ENCODE measurements around the gene CAV1.
A peak's percentile ranks its signal among the peaks of the same experiment; 100 is the strongest.

Gene CAV1

GRCh38 chr7:116505278-116505677, 19.6 kb upstream of the CAV1 start:
- Histone ChIP-seq H3K9me2 (replicated peaks; ENCODE audit: low read depth, low read length) (no peaks in the 10 kb centered on the region), H4K20me1 (ENCODE audit: insufficient read depth, low read length, poor library complexity, severe bottlenecking) (no peaks in the 10 kb centered on the region), H3K27me3 (ENCODE audit: insufficient read depth, low read length, poor library complexity, severe bottlenecking) (no peaks in the 10 kb centered on the region), H3K4me2 (ENCODE audit: low read depth, low read length, poor library complexity, severe bottlenecking) (no peak overlapping the region), H3K9ac (ENCODE audit: low read depth, low read length, poor library complexity, severe bottlenecking) (no peak overlapping the region), H3K4me3 (ENCODE audit: low read length, poor library complexity, severe bottlenecking) (no peak overlapping the region), H3K36me3 (ENCODE audit: insufficient read depth, low read length) (no peaks in the 10 kb centered on the region), H3K4me1 (ENCODE audit: insufficient read depth, low read length, poor library complexity, severe bottlenecking) (no peaks in the 10 kb centered on the region), H3K9me3 (ENCODE audit: insufficient read depth, low read depth, low read length) (no peaks in the 10 kb centered on the region), H3K79me2 (ENCODE audit: insufficient read depth, low read length) (no peaks in the 10 kb centered on the region), H2AFZ (ENCODE audit: low read length) (no peak overlapping the region), H3F3A (ENCODE audit: low read depth) (no peaks in the 10 kb centered on the region)
- TF ChIP-seq EZH2phosphoT487 (IDR thresholded peaks at IDR 0.05; ENCODE audit: borderline replicate concordance) (no peak), CTCF (conservative IDR thresholded peaks at IDR 0.05; ENCODE audit: low read length) (no peak)

- Histone ChIP-seq H3K9ac (ENCODE audit: low read depth, low read length, poor library complexity, severe bottlenecking) (no peak overlapping the region), H2AFZ (ENCODE audit: low read length) (no peak overlapping the region), H3K27me3 (ENCODE audit: insufficient read depth, low read length, poor library complexity, severe bottlenecking) (no peaks in the 10 kb centered on the region), H3K9me3 (ENCODE audit: insufficient read depth, low read depth, low read length) (no peaks in the 10 kb centered on the region), H4K20me1 (ENCODE audit: insufficient read depth, low read length, poor library complexity, severe bottlenecking) (no peaks in the 10 kb centered on the region), H3K4me3 (ENCODE audit: low read length, poor library complexity, severe bottlenecking) (no peak overlapping the region), H3K4me2 (ENCODE audit: low read depth, low read length, poor library complexity, severe bottlenecking) (no peak overlapping the region), H3K36me3 (ENCODE audit: insufficient read depth, low read length) (no peaks in the 10 kb centered on the region), H3K9me2 (replicated peaks; ENCODE audit: low read depth, low read length) (no peaks in the 10 kb centered on the region), H3K4me1 (ENCODE audit: insufficient read depth, low read length, poor library complexity, severe bottlenecking) (peaks cover 1% of the 10 kb centered on the region), H3K79me2 (ENCODE audit: insufficient read depth, low read length) (no peaks in the 10 kb centered on the region), H3F3A (ENCODE audit: low read depth) (no peaks in the 10 kb centered on the region)
- TF ChIP-seq EZH2phosphoT487 (IDR thresholded peaks at IDR 0.05; ENCODE audit: borderline replicate concordance), result no peak
- TF ChIP-seq CTCF (conservative IDR thresholded peaks at IDR 0.05; ENCODE audit: low read length), result no peak
These were observed 19.0 kb upstream of the CAV1 start for GRCh38 chr7:116505823-116506222.

- peak overlapping the region; percentile 95; the same call in 1 of the 2 replicates for H2AFZ ChIP-seq (ENCODE audit: low read length)
- H3K4me2 ChIP-seq (ENCODE audit: low read depth, low read length, poor library complexity, severe bottlenecking), result no peak overlapping the region
- TF ChIP-seq EZH2phosphoT487 (IDR thresholded peaks at IDR 0.05; ENCODE audit: borderline replicate concordance), result no peak
- no peak for TF ChIP-seq CTCF (conservative IDR thresholded peaks at IDR 0.05; ENCODE audit: low read length)
- no peaks in the 10 kb centered on the region for H3K27me3 ChIP-seq (ENCODE audit: insufficient read depth, low read length, poor library complexity, severe bottlenecking)
- no peaks in the 10 kb centered on the region for H3F3A ChIP-seq (ENCODE audit: low read depth)
- H3K9ac ChIP-seq (ENCODE audit: low read depth, low read length, poor library complexity, severe bottlenecking), result no peak overlapping the region
- H3K4me3 ChIP-seq (ENCODE audit: low read length, poor library complexity, severe bottlenecking), result no peak overlapping the region
- H3K4me1 ChIP-seq (ENCODE audit: insufficient read depth, low read length, poor library complexity, severe bottlenecking), result peaks cover 20% of the 10 kb centered on the region
- no peaks in the 10 kb centered on the region for H3K9me2 ChIP-seq (replicated peaks; ENCODE audit: low read depth, low read length)
- H3K79me2 ChIP-seq (ENCODE audit: insufficient read depth, low read length), result no peaks in the 10 kb centered on the region
- H3K36me3 ChIP-seq (ENCODE audit: insufficient read depth, low read length), result no peaks in the 10 kb centered on the region
- no peaks in the 10 kb centered on the region for H3K9me3 ChIP-seq (ENCODE audit: insufficient read depth, low read depth, low read length)
- no peaks in the 10 kb centered on the region for H4K20me1 ChIP-seq (ENCODE audit: insufficient read depth, low read length, poor library complexity, severe bottlenecking)
These were observed 14.8 kb upstream of the CAV1 start for GRCh38 chr7:116509982-116510579.
